Activated naive CD8-positive, alpha-beta T cell treated with anti-CD3 and anti-CD28 coated beads, Interleukin-2, amount 50 U/mL, for 24 hours (primary cell): Measurements from ENCODE around the gene HSPA12B.

Source experiments
- ATAC-seq: fragments of 150-1000 bp; cut with Tn5 transposase; one replicate; pipeline ENCODE4 v1.10.0; 2021
- DNase-seq: peaks from one replicate; pipeline ENCODE4 v3.0.0; 2021
- H3K27ac Mint-ChIP-seq: one replicate; pipeline ENCODE4 v1.8.0; 2021; ENCODE audit warnings: mild to moderate bottlenecking, mixed read lengths
- H3K27me3 Mint-ChIP-seq: one replicate; pipeline ENCODE4 v1.8.0; 2021; ENCODE audit warnings: mixed read lengths
- H3K36me3 Mint-ChIP-seq: one replicate; pipeline ENCODE4 v1.8.0; 2021; ENCODE audit warnings: low read depth, mixed read lengths
- H3K4me1 Mint-ChIP-seq: one replicate; pipeline ENCODE4 v1.8.0; 2021; ENCODE audit warnings: mixed read lengths
- H3K4me3 Mint-ChIP-seq: one replicate; pipeline ENCODE4 v1.8.0; 2021; ENCODE audit warnings: mild to moderate bottlenecking, moderate library complexity, mixed read lengths
- H3K9me3 Mint-ChIP-seq: one replicate; pipeline ENCODE4 v1.8.0; 2021; ENCODE audit warnings: mixed read lengths

Gene HSPA12B, protein sequence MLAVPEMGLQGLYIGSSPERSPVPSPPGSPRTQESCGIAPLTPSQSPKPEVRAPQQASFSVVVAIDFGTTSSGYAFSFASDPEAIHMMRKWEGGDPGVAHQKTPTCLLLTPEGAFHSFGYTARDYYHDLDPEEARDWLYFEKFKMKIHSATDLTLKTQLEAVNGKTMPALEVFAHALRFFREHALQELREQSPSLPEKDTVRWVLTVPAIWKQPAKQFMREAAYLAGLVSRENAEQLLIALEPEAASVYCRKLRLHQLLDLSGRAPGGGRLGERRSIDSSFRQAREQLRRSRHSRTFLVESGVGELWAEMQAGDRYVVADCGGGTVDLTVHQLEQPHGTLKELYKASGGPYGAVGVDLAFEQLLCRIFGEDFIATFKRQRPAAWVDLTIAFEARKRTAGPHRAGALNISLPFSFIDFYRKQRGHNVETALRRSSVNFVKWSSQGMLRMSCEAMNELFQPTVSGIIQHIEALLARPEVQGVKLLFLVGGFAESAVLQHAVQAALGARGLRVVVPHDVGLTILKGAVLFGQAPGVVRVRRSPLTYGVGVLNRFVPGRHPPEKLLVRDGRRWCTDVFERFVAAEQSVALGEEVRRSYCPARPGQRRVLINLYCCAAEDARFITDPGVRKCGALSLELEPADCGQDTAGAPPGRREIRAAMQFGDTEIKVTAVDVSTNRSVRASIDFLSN

DNA sequence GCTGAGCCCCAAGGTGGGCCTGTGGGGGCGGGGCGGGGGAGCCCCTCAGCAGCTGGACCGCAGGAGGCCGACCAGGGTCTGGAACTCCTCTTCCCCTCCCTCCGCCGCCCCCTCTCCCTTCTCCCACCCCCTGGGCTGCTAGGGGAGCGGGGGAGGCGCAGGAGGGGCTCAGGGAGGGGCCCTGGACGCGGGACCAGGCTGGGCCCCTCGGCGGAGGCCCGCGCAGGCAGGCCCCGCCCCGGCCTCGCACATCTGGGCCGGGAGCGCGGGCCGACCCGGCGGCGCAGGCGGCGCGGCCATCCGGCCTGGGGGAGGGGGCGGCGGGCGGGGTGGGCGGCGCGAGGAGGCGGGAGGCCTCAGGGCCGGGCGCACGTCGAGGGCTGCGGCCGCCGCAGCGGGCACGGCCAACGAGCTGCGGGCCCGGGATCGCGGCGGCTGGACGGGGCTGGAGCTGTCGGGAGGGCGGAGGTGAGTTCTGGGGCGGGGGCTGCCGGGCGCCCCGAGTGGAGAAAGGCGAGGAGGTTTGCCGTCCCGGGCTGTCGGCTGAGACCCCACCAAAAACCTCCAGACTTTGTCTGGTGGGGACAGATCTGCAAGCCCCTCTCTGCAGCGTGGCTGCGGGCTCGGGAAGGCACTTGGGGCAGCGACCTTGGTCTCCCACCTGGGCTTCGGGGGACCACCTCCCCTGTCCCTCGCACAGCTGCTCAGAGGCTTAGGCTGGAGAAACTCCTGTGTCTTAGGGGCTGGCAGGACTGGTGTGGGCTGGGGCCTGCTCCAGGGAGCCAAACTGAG is at the start of gene HSPA12B:
HSPA12B (plus strand) TSS at position 359 of the 792 bp plus-strand sequence. CDS start 5,990 bp downstream, outside the sequence.
- H3K4me1 Mint-ChIP-seq: no peaks in the 10 kb centered on the region
- H3K27me3 Mint-ChIP-seq: peaks cover 42% of the 10 kb centered on the region
- H3K27ac Mint-ChIP-seq: no peak within 1 kb of the TSS
- DNase-seq: no peak
- no peaks in the 10 kb centered on the region for H3K9me3 Mint-ChIP-seq
- no peak for ATAC-seq
- no peaks in the 10 kb centered on the region for H3K36me3 Mint-ChIP-seq
- no peak within 1 kb of the TSS for H3K4me3 Mint-ChIP-seq

DNA sequence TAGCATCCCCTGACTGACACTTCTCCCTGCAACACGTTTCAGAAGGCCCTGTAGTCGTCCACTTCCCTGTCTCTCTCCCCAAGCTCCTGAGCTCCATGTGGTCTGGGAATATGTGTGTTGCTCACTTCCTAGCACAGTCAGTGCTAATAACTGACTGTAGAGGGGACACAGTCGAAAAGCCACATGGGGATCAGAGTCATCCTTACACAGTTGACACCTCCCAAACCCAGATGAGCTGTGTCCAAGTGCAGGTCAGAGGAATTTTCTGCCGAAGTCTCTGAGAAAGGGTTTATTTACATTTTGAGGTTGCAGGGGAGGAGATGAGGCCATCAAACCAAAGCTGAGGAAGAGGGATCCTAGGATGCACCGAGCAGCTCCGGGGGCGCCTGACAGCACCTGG is 47.1 kb upstream of the HSPA12B start:
- DNase-seq (no peak), ATAC-seq (no peak)
- no peaks in the 10 kb centered on the region for H3K9me3 Mint-ChIP-seq
- peaks cover 34% of the 10 kb centered on the region for H3K27me3 Mint-ChIP-seq
- no peaks in the 10 kb centered on the region for H3K36me3 Mint-ChIP-seq
- H3K27ac Mint-ChIP-seq: no peak overlapping the region
- H3K4me3 Mint-ChIP-seq: no peak overlapping the region
- no peaks in the 10 kb centered on the region for H3K4me1 Mint-ChIP-seq

- H3K27ac Mint-ChIP-seq: no peak overlapping the region
- no peaks in the 10 kb centered on the region for H3K9me3 Mint-ChIP-seq
- H3K27me3 Mint-ChIP-seq: peaks cover 25% of the 10 kb centered on the region
- no peak for DNase-seq
- H3K36me3 Mint-ChIP-seq: no peaks in the 10 kb centered on the region
- no peaks in the 10 kb centered on the region for H3K4me1 Mint-ChIP-seq
- no peak overlapping the region for H3K4me3 Mint-ChIP-seq
- no peak for ATAC-seq
Observed at GRCh38 chr20:3686421-3686820, 46.1 kb upstream of the HSPA12B start.

GRCh38 chr20:3686867-3687321 is 45.6 kb upstream of the HSPA12B start:
- H3K36me3 Mint-ChIP-seq: no peaks in the 10 kb centered on the region
- DNase-seq (no peak), ATAC-seq (no peak)
- H3K9me3 Mint-ChIP-seq: no peaks in the 10 kb centered on the region
- H3K4me3 Mint-ChIP-seq: no peak overlapping the region
- H3K27me3 Mint-ChIP-seq: peaks cover 23% of the 10 kb centered on the region
- no peaks in the 10 kb centered on the region for H3K4me1 Mint-ChIP-seq
- H3K27ac Mint-ChIP-seq: no peak overlapping the region

GRCh38 chr20:3687655-3688054 is 44.8 kb upstream of the HSPA12B start:
- H3K27ac Mint-ChIP-seq: no peak overlapping the region
- no peak overlapping the region for H3K4me3 Mint-ChIP-seq
- H3K9me3 Mint-ChIP-seq: no peaks in the 10 kb centered on the region
- no peaks in the 10 kb centered on the region for H3K4me1 Mint-ChIP-seq
- no peaks in the 10 kb centered on the region for H3K36me3 Mint-ChIP-seq
- H3K27me3 Mint-ChIP-seq: peaks cover 19% of the 10 kb centered on the region
- DNase-seq (no peak), ATAC-seq (no peak)

GRCh38 chr20:3689978-3690377 is 42.5 kb upstream of the HSPA12B start:
- no peak for ATAC-seq

GRCh38 chr20:3690413-3690812 is 42.1 kb upstream of the HSPA12B start:
- DNase-seq: no peak

More at GRCh38 chr20:3689978-3690377, 42.5 kb upstream of the HSPA12B start:
- Mint-ChIP-seq H3K36me3 (no peaks in the 10 kb centered on the region), H3K4me3 (no peak overlapping the region), H3K27ac (no peak overlapping the region), H3K27me3 (peaks cover 3% of the 10 kb centered on the region), H3K9me3 (no peaks in the 10 kb centered on the region), H3K4me1 (no peaks in the 10 kb centered on the region)
- DNase-seq: no peak

DNA sequence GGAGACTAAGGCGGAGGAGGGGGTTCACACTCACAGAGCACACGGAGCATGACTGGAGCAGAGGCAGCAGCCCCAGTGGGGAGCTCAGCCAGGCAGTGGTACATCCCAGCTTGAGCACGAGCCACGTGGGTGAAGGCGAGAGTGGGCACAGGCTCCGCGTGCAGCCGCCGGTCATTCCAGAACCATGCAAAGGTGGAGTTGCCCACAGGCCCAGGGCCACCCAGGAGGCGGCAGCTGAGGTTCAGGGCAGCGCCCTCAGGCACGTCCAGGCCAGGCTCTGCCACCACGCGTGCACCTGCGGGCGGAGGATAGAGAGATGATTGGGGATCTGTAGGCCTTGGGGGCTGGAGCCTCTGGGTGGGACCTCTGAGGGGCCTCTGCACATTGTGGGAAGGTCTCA is 41.2 kb upstream of the HSPA12B start:
- DNase-seq: no peak
- no peaks in the 10 kb centered on the region for H3K4me1 Mint-ChIP-seq
- ATAC-seq: no peak
- H3K36me3 Mint-ChIP-seq: no peaks in the 10 kb centered on the region
- no peak overlapping the region for H3K4me3 Mint-ChIP-seq
- no peaks in the 10 kb centered on the region for H3K9me3 Mint-ChIP-seq
- H3K27ac Mint-ChIP-seq: no peak overlapping the region
- no peaks in the 10 kb centered on the region for H3K27me3 Mint-ChIP-seq

More at GRCh38 chr20:3690413-3690812, 42.1 kb upstream of the HSPA12B start:
- Mint-ChIP-seq H3K4me3 (no peak overlapping the region), H3K36me3 (no peaks in the 10 kb centered on the region), H3K27ac (no peak overlapping the region), H3K9me3 (no peaks in the 10 kb centered on the region), H3K27me3 (peaks cover under 1% of the 10 kb centered on the region), H3K4me1 (no peaks in the 10 kb centered on the region)
- ATAC-seq: no peak

GRCh38 chr20:3691897-3692296 is 40.6 kb upstream of the HSPA12B start:
- Mint-ChIP-seq H3K4me3 (no peak overlapping the region), H3K9me3 (no peaks in the 10 kb centered on the region), H3K27me3 (no peaks in the 10 kb centered on the region), H3K36me3 (no peaks in the 10 kb centered on the region), H3K4me1 (no peaks in the 10 kb centered on the region), H3K27ac (no peak overlapping the region)
- ATAC-seq (no peak), DNase-seq (no peak)

GRCh38 chr20:3692706-3693294 is 39.7 kb upstream of the HSPA12B start:
- DNase-seq (no peak), ATAC-seq (no peak)
- Mint-ChIP-seq H3K27ac (no peak overlapping the region), H3K4me3 (no peak overlapping the region), H3K4me1 (no peaks in the 10 kb centered on the region), H3K27me3 (no peaks in the 10 kb centered on the region), H3K36me3 (no peaks in the 10 kb centered on the region), H3K9me3 (no peaks in the 10 kb centered on the region)

DNA sequence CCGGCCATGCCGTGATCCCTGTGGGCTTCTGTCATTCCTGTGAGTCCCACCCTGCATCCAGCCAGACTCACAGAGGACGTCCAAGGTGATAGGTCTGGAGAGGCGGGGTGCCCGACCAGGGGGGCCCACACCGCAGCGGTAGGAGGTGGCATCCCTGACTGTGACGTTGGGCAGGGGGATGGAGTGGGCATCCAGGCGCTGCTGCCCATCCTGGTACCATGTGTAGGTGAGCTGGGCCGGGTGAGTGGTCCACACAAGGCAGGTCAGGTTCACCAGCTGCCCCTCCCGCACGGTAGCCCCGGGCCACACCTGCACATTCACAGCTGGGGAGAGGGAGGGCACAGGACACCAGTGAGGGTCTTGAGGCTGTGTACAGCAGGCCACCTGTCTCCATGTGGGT is 39.1 kb upstream of the HSPA12B start:
- no peak for DNase-seq
- H3K27me3 Mint-ChIP-seq: no peaks in the 10 kb centered on the region
- no peaks in the 10 kb centered on the region for H3K36me3 Mint-ChIP-seq

DNA sequence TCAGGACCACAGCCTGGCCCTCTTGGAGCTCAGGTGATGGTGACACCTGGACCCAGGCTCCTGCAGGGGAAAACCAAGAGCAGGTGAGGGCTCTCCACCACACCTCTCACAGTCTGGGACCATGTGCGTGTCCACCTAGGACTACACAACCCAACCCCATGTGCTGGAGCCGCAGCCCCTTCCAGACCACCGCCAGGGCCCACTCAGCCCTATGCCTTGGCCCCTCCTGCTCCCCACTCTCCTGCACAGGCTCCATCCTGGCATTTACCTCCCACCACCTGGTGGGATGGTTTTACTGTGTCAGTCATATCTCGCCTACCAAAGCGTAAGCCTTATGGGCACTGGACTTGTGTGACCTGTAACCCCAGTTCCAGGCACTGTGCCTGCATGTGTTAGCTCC is 37.6 kb upstream of the HSPA12B start:
- H3K9me3 Mint-ChIP-seq: no peaks in the 10 kb centered on the region
- no peak overlapping the region for H3K4me3 Mint-ChIP-seq
- ATAC-seq: no peak
- H3K27ac Mint-ChIP-seq: no peak overlapping the region
- no peak for DNase-seq
- H3K4me1 Mint-ChIP-seq: no peaks in the 10 kb centered on the region
- H3K27me3 Mint-ChIP-seq: no peaks in the 10 kb centered on the region
- no peaks in the 10 kb centered on the region for H3K36me3 Mint-ChIP-seq

More for the DNA sequence above, 39.1 kb upstream of the HSPA12B start:
- Mint-ChIP-seq H3K4me1 (no peaks in the 10 kb centered on the region), H3K27ac (no peak overlapping the region), H3K9me3 (no peaks in the 10 kb centered on the region), H3K4me3 (no peak overlapping the region)
- no peak for ATAC-seq

GRCh38 chr20:3696200-3696599 is 36.3 kb upstream of the HSPA12B start:
- H3K4me1 Mint-ChIP-seq: no peaks in the 10 kb centered on the region
- H3K9me3 Mint-ChIP-seq: no peaks in the 10 kb centered on the region

More at GRCh38 chr20:3696200-3696599, 36.3 kb upstream of the HSPA12B start:
- H3K4me3 Mint-ChIP-seq: no peak overlapping the region
- DNase-seq: no peak
- no peaks in the 10 kb centered on the region for H3K27me3 Mint-ChIP-seq
- no peaks in the 10 kb centered on the region for H3K36me3 Mint-ChIP-seq
- ATAC-seq: no peak
- H3K27ac Mint-ChIP-seq: no peak overlapping the region
